Lung microvascular endothelial cell (primary cell): ENCODE data around the gene USP36. TPM values are rescaled to one million over a fixed set of nuclear protein-coding genes. Genes with fewer than 3 reads are reported as not detected.
"Not testable (repeated sequence)": the region's sequence is repeated elsewhere in the genome, so short reads cannot be mapped to it uniquely, and the experiment has no call there.

Experiments used
- DNase-seq, 2 donors: peaks; one replicate each; pipeline versions ENCODE4 v3.0.0 to v3.0.0-alpha.2; 2010; ENCODE audit warnings: low read depth in 2 of 2
- total RNA-seq: library from RNA; depleted of rRNA; stranded (reverse); fragments of >200 nt; gene quantifications from 2 replicates; pipeline ENCODE4 v1.2.1, GENCODE V29; 2014

USP36 gene
- 6.3 and 9.9 TPM in 2 replicates for total RNA-seq

DNA sequence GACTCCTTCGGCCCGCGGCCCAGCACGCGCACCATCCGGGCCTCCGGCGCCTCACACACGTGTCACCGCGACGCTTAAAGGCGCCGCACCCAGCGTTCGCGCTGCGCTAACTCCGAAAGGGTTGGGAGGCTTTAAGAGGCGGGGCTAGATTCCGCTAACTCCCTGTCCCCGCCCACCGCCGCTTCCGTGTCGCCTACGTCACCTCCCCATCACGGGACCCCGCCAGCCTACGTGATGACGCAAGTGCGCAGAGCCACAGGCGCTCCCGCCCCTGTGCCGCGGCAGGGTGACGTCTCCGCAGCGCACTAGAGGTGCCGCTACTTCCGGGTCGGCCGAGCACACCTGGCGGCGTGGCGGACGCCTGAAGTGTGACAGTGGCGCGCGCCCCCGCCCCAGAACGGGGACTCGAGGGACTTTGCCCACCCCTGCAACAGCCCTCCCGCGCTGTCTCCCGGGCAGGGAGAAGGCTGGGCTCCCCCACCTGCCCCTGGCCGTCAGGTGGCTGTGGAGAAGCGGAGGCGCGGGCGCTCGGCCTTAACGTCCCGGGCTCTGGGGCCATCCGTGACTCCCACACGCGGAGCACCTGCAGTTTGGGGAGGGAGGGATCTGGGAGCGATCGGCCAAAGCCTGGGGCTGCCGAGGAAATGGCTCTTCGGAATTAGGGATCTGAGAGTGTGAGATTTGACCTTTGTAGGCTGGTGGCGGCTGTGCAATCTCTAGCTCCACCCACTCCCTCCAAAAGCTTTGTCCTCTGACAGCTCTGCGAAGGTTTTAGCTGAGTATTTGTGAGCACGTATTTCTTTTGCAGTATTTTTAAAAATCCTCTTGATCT, at the start of gene USP36:
USP36 (minus strand) TSS at position 35 of the 832 bp plus-strand sequence. CDS start 4,451 bp downstream, outside the sequence.
- DNase-seq = peak; percentile 100

- not testable (repeated sequence) for DNase-seq
Measured at GRCh38 chr17:78890096-78890495, 49.5 kb upstream of the USP36 start.

GRCh38 chr17:78889531-78889930, 48.9 kb upstream of the USP36 start:
- DNase-seq = no peak

- DNase-seq = no peak
Measured at GRCh38 chr17:78888941-78889518, 48.4 kb upstream of the USP36 start.

DNA sequence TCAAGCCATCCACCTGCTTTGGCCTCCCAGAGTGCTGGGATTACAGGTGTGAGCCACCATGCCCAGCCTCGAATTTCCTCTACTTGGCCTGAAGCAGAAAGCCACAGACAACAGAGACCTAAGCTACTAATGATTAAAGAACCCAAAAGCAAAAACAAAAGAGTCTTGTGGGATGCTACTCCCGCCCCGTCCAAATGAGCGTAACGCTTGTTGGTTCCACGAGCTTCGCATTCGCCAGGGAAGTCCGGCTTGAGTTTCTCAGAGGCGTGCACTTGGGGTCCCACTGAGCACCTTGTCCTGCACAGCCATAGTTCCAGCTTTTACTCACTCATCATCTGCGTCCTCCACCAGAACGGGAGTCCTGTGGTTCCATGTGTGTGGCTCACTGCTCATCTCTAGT, 46.3 kb upstream of the USP36 start:
- DNase-seq = no peak

DNA sequence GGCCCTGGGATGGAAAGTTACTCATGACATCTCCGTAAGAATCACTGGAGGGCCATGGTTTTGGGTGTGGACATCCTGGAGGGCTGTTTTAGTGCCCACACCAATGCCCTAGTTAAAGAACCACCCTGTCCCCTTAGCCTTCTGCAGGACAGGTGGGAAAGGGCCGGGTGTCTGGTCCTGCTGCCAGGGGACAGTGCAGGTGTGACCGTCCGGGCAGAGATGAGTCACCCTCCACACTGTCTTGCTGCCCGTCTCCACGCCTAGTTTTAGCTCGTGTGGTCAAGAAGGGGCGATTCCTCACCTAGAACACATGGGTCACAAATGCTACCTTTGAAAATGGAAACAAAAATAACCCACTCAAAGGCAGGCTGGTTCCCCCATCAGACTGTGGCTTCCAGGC, 45.3 kb upstream of the USP36 start:
- DNase-seq = no peak

GRCh38 chr17:78884876-78885667, 44.5 kb upstream of the USP36 start:
- no peak for DNase-seq

- no peak for DNase-seq
Measured at GRCh38 chr17:78884148-78884825, 43.7 kb upstream of the USP36 start.

DNA sequence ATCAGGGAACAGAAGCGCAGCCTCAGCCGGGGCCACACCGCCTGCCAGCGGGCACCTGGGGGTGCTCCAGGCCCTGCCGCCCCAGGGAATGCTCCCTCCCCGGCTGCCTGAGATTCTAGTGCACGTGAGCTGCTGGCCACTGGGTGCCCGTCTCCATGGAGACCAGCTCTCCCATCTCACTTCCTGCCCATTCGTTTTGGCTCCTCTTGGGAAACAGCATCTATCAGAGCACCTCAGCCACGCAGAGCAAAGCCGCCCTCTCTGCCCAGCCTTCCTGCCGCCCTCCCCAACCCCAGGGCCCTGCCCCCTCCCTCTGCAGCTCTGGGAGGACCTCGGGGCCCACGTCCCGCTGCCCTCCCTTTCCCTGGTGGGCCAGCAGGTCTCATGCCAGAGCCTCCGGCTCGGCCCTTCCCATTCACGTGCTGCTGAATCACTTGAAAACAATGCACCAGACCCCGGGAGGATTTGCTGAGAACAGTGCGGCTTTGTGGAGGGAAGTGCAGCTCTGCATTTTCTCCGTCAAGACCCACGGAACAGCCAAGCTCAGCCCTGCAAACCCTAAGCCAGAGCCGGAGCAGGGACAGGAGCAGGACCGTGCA, 43.0 kb upstream of the USP36 start:
- DNase-seq = peak; percentile 95 to 97

DNA sequence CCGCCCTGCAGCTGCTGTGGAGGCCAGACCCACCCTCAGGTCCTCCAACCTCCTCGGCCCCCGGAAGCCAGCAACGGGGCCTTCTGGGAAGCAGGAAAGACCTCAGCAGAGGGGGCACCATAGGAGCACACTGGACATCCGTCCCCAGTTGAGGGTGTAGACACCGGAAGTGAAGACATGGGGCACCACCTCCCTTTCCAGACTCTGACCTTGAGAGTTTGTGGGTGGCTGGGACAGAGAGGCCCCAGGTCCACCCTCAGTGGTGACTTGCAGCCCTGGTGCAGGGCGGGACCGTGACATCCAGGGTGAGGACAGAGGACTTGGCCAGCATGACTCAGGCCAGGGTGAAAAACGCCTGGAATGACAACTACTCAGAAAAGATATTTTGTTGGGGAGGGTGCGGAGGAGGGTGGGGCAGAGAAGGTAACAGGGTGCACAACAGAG, 42.5 kb upstream of the USP36 start:
- peak in 1 of 2 donors; percentile 59 for DNase-seq

DNA sequence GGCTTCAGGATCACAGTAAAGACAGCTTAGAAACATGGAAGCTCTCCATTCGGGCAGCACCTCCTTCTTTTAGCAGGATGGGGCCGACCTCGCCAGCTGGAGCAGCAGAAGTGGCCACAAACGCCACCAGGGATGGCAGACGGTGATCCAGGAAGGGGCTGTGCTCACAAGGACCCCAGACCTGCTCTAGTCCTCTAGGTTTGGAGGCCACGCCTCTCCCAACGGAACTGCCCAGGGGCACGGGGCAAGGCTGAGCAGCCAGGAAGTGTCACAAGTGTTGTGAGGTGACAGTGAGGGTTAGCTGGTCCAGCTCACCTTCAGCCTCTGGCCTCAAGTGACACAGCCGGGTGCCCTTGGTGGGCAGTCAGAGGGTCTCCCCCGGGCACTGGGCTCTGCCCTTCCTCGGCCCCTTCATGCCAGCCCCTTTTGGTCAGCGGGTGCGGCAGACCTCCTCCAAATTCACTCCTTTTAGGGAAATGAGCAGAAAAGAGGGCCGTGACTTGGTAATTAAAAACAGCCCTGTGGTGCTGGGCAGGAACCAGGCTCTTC, 42.0 kb upstream of the USP36 start:
- no peak for DNase-seq

- peak; percentile 88 to 97 for DNase-seq
Measured at GRCh38 chr17:78879635-78880186, 39.1 kb upstream of the USP36 start.

DNA sequence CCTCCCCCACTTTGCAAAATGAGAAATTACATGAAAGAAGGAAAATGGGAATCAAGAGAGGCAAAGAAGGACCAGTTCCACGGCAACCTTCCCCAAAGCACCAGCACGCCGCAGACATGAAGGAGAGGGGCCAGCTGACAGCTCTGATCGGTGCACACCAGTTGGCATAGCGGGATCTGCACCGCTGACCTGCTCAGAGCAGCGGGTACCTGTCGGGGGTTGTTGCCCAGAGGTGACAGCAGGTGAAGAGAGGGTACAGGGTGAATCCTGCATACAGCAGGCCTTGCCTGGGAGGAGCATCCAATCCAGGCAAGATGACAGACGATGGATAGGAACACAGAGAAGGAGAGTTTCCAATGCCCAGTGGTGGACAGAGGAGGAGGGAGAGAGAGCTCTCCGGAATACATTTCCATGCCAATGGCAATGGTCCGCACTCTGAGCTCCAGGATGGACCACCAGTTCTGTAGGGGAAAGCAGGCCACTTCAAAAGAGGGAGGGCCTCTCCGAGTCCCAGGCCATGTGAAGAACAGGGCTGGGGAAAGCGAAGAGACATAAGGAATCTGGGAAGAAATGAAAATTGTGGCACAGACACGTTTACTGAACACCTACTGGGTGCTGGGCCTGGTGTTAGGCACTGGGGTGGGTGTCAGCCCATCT, 38.4 kb upstream of the USP36 start:
- no peak for DNase-seq

DNA sequence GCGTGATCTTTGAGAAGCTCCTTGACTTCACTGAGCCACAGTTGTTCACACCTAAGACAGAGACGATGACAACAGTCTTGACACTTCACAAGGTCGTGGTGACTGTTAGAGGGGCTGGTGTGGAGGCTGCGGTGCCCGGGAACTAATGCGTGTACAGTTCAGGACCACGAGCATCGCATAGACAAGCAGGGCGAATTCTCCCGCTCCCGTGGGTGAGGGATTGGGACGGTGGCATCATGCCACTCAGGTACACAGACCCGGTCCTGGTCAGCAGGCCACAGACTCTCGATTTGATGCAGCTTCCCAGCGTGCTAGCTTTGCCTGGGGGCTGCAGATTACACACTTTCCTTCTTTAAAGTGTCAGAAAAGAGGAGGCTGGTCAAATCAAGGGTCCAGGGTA, 37.6 kb upstream of the USP36 start:
- no peak for DNase-seq

- DNase-seq = not testable (repeated sequence)
Measured at GRCh38 chr17:78876954-78877517, 36.4 kb upstream of the USP36 start.

GRCh38 chr17:78876094-78876597, 35.5 kb upstream of the USP36 start:
- no peak for DNase-seq

DNA sequence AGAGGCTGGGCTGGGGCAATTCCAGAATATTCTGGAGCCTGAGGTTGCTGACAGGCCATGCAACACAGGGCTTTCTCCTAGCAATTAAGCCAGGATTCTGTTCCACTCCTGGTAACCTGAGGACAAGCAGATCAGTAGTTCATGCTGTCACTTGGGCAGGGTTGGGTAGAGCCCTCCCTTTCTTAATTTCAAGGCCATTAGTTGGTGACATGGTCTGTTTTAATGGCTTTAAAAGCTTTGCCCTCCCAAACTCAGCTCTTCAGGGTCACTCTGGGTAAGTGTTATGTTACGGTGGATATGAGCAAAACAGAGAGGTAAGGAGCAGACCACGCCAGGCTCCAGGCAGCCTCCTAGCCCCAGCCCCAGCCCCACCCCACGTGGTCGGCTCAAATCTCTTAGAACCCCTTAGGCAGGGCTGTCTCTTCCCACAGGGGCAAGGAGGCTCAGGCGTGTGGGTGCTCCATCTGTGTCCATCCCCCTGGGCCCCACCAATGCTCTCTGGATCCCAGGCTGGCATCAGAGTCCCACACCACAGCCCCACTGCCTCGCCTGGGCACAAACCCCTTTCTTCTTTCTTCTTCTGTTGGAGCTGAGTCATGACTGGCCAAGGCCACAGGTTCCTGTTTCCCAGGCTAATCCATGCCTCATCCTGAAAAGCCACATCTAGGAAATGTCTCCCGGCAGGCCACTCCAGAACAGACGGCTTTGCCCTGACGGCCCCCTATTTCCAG, 34.9 kb upstream of the USP36 start:
- peak; percentile 57 to 83 for DNase-seq

GRCh38 chr17:78873519-78874340, 33.1 kb upstream of the USP36 start:
- DNase-seq = peak; percentile 67 to 73
